Measurements from ENCODE around the gene PLCH1. TPM values are rescaled to one million over a fixed set of nuclear protein-coding genes. Genes with fewer than 3 reads are reported as not detected.

Gene PLCH1
- 10 to 100 TPM in 6 of 8 experiments, 1 to 10 TPM in 2; 3.7 to 32.9 (median 11.2) TPM for total RNA-seq

- peak; percentile 68 to 81 (median 72) for ATAC-seq (replicated peaks in 6 of 8)
- in situ Hi-C loops (cut with MboI; ENCODE audit: low pct_unique_long_range_greater_than_20kb in 2 of 9, low sequenced_read_pairs in 9 of 9, unreplicated experiment in 9 of 9), result no loop called here
- peak within 1 kb of the TSS; percentile 66 to 100 (median 89) for H3K4me3 ChIP-seq
- peak within 1 kb of the TSS; percentile 78 to 84 for H3K27ac ChIP-seq
- 0% methylated on average over 1 to 10 of the region's 33 CpGs; no CpG with 5 or more reads in 3 of the 10 experiments for WGBS, 10 experiments
- peaks cover 35 to 62% of the 10 kb centered on the region in 2 donors for H3K4me1 ChIP-seq (replicated peaks in 1 of 2)
These were observed at the start of gene PLCH1 for GRCh38 chr3:155744626-155745324. PLCH1 (minus strand) TSS chr3:155745071; CDS start chr3:155704224, 40,847 bp downstream.

GRCh38 chr3:155792532-155792931, 47.7 kb upstream of the PLCH1 start:
- Histone ChIP-seq H3K27ac (no peak overlapping the region), H3K4me3 (no peak overlapping the region), H3K4me1 (replicated peaks in 1 of 2) (peaks cover 0 to 4% of the 10 kb centered on the region in 2 donors)
- WGBS, 10 experiments, result 14 to 100% (median 71%) methylated on average over 1 of the region's 1 CpG; no CpG with 5 or more reads in 2 of the 10 experiments
- in situ Hi-C loops (cut with MboI; ENCODE audit: low pct_unique_long_range_greater_than_20kb in 2 of 9, low sequenced_read_pairs in 9 of 9, unreplicated experiment in 9 of 9), result no loop called here
- ATAC-seq (replicated peaks in 6 of 8), result no peak

GRCh38 chr3:155791190-155791589, 46.3 kb upstream of the PLCH1 start:
- H3K4me3 ChIP-seq, result no peak overlapping the region
- 100% methylated on average over 1 of the region's 2 CpGs; no CpG with 5 or more reads in 9 of the 10 experiments for WGBS, 10 experiments
- in situ Hi-C loops (cut with MboI; ENCODE audit: low pct_unique_long_range_greater_than_20kb in 2 of 9, low sequenced_read_pairs in 9 of 9, unreplicated experiment in 9 of 9), result no loop called here
- H3K4me1 ChIP-seq (replicated peaks in 1 of 2), result peaks cover 0 to 4% of the 10 kb centered on the region in 2 donors
- H3K27ac ChIP-seq, result no peak overlapping the region
- no peak for ATAC-seq (replicated peaks in 6 of 8)

GRCh38 chr3:155790272-155790925, 45.5 kb upstream of the PLCH1 start:
- H3K4me3 ChIP-seq, result no peak overlapping the region
- in situ Hi-C loops (cut with MboI; ENCODE audit: low pct_unique_long_range_greater_than_20kb in 2 of 9, low sequenced_read_pairs in 9 of 9, unreplicated experiment in 9 of 9), result no loop called here
- 41 to 100% (median 80%) methylated on average over 1 to 3 of the region's 4 CpGs; no CpG with 5 or more reads in 3 of the 10 experiments for WGBS, 10 experiments
- peaks cover 0 to 4% of the 10 kb centered on the region in 2 donors for H3K4me1 ChIP-seq (replicated peaks in 1 of 2)
- ATAC-seq (replicated peaks in 6 of 8), result no peak
- no peak overlapping the region for H3K27ac ChIP-seq

- in situ Hi-C loops (cut with MboI; ENCODE audit: low pct_unique_long_range_greater_than_20kb in 2 of 9, low sequenced_read_pairs in 9 of 9, unreplicated experiment in 9 of 9), result no loop called here
- no peak for ATAC-seq (replicated peaks in 6 of 8)
- Histone ChIP-seq H3K4me1 (replicated peaks in 1 of 2) (peaks cover 0 to 4% of the 10 kb centered on the region in 2 donors), H3K4me3 (no peak overlapping the region), H3K27ac (no peak overlapping the region)
These were observed 40.9 kb upstream of the PLCH1 start for GRCh38 chr3:155785662-155786295.

GRCh38 chr3:155782390-155782953, 37.6 kb upstream of the PLCH1 start:
- no peak for ATAC-seq (replicated peaks in 6 of 8)
- 60 to 100% (median 92%) methylated on average over 1 of the region's 1 CpG; no CpG with 5 or more reads in 1 of the 10 experiments for WGBS, 10 experiments
- Histone ChIP-seq H3K4me3 (no peak overlapping the region), H3K4me1 (replicated peaks in 1 of 2) (no peaks in the 10 kb centered on the region), H3K27ac (no peak overlapping the region)
- in situ Hi-C loops (cut with MboI; ENCODE audit: low pct_unique_long_range_greater_than_20kb in 2 of 9, low sequenced_read_pairs in 9 of 9, unreplicated experiment in 9 of 9), result no loop called here

- no peak for ATAC-seq (replicated peaks in 6 of 8)
- H3K4me1 ChIP-seq (replicated peaks in 1 of 2), result no peaks in the 10 kb centered on the region
- no peak overlapping the region for H3K27ac ChIP-seq
- in situ Hi-C loops (cut with MboI; ENCODE audit: low pct_unique_long_range_greater_than_20kb in 2 of 9, low sequenced_read_pairs in 9 of 9, unreplicated experiment in 9 of 9), result no loop called here
- no peak overlapping the region for H3K4me3 ChIP-seq
These were observed 35.4 kb upstream of the PLCH1 start for GRCh38 chr3:155780291-155780690.

GRCh38 chr3:155778462-155778861, 33.6 kb upstream of the PLCH1 start:
- in situ Hi-C loops (cut with MboI; ENCODE audit: low pct_unique_long_range_greater_than_20kb in 2 of 9, low sequenced_read_pairs in 9 of 9, unreplicated experiment in 9 of 9), result no loop called here
- Histone ChIP-seq H3K4me3 (no peak overlapping the region), H3K27ac (no peak overlapping the region), H3K4me1 (replicated peaks in 1 of 2) (no peaks in the 10 kb centered on the region)
- peak in 3 of 8 experiments; percentile 93 to 97 (median 93) for ATAC-seq (replicated peaks in 6 of 8)

GRCh38 chr3:155772801-155773200, 27.9 kb upstream of the PLCH1 start:
- no peak overlapping the region for H3K4me3 ChIP-seq
- 100% methylated on average over 1 of the region's 1 CpG; no CpG with 5 or more reads in 7 of the 10 experiments for WGBS, 10 experiments
- no peaks in the 10 kb centered on the region for H3K4me1 ChIP-seq (replicated peaks in 1 of 2)
- H3K27ac ChIP-seq, result no peak overlapping the region
- no peak for ATAC-seq (replicated peaks in 6 of 8)
- in situ Hi-C loops (cut with MboI; ENCODE audit: low pct_unique_long_range_greater_than_20kb in 2 of 9, low sequenced_read_pairs in 9 of 9, unreplicated experiment in 9 of 9), result no loop called here

GRCh38 chr3:155771126-155771525, 26.3 kb upstream of the PLCH1 start:
- H3K4me1 ChIP-seq (replicated peaks in 1 of 2), result no peaks in the 10 kb centered on the region
- H3K4me3 ChIP-seq, result no peak overlapping the region
- H3K27ac ChIP-seq, result no peak overlapping the region
- WGBS, 10 experiments, result 80 to 100% (median 100%) methylated on average over 1 to 4 of the region's 6 CpGs; no CpG with 5 or more reads in 3 of the 10 experiments
- ATAC-seq (replicated peaks in 6 of 8), result no peak
- in situ Hi-C loops (cut with MboI; ENCODE audit: low pct_unique_long_range_greater_than_20kb in 2 of 9, low sequenced_read_pairs in 9 of 9, unreplicated experiment in 9 of 9), result no loop called here

- WGBS, 10 experiments, result 71 to 100% (median 88%) methylated on average over 1 of the region's 1 CpG; no CpG with 5 or more reads in 3 of the 10 experiments
- Histone ChIP-seq H3K4me3 (no peak overlapping the region), H3K4me1 (replicated peaks in 1 of 2) (no peaks in the 10 kb centered on the region), H3K27ac (no peak overlapping the region)
- in situ Hi-C loops (cut with MboI; ENCODE audit: low pct_unique_long_range_greater_than_20kb in 2 of 9, low sequenced_read_pairs in 9 of 9, unreplicated experiment in 9 of 9), result no loop called here
- peak in 3 of 8 experiments; percentile 44 to 96 (median 87) for ATAC-seq (replicated peaks in 6 of 8)
These were observed 21.3 kb upstream of the PLCH1 start for GRCh38 chr3:155766206-155766605.

- no peak for ATAC-seq (replicated peaks in 6 of 8)
- Histone ChIP-seq H3K4me3 (no peak overlapping the region), H3K4me1 (replicated peaks in 1 of 2) (no peaks in the 10 kb centered on the region), H3K27ac (no peak overlapping the region)
- in situ Hi-C loops (cut with MboI; ENCODE audit: low pct_unique_long_range_greater_than_20kb in 2 of 9, low sequenced_read_pairs in 9 of 9, unreplicated experiment in 9 of 9), result no loop called here
- WGBS, 10 experiments, result 49 to 100% (median 95%) methylated on average over 2 to 3 of the region's 3 CpGs
These were observed 19.1 kb upstream of the PLCH1 start for GRCh38 chr3:155763870-155764463.

- Histone ChIP-seq H3K4me1 (replicated peaks in 1 of 2) (no peaks in the 10 kb centered on the region), H3K27ac (no peak overlapping the region), H3K4me3 (no peak overlapping the region)
- 70 to 100% (median 92%) methylated on average over 1 to 4 of the region's 4 CpGs; no CpG with 5 or more reads in 2 of the 10 experiments for WGBS, 10 experiments
- no peak for ATAC-seq (replicated peaks in 6 of 8)
- in situ Hi-C loops (cut with MboI; ENCODE audit: low pct_unique_long_range_greater_than_20kb in 2 of 9, low sequenced_read_pairs in 9 of 9, unreplicated experiment in 9 of 9), result no loop called here
These were observed 15.8 kb upstream of the PLCH1 start for GRCh38 chr3:155760653-155761052.

All from motor neuron (in vitro differentiated cells).